Adrenal gland (tissue), 5 donors: ENCODE data around the gene ABCG1.

Experiments
- CTCF ChIP-seq, 6 experiments: fragments of 450-650 bp in 4 of 6; fragments of 200-600 bp in 2 of 6; sonication (generic) in 1 of 6; IDR thresholded peaks; 1 replicate in 5 of 6; 2 replicates in 1 of 6; pipeline versions ENCODE4 v1.5.1 to v1.8.0; 2016 to 2021; ENCODE audit warnings: antibody characterized with exemption in 6 of 6, mild to moderate bottlenecking in 2 of 6, moderate library complexity in 1 of 6
- POLR2A ChIP-seq, 2 donors: fragments of 450-650 bp; IDR thresholded peaks; one replicate each; pipeline ENCODE4 v1.6.1; 2017; ENCODE audit warnings: antibody characterized with exemption in 2 of 2, mild to moderate bottlenecking in 2 of 2, moderate library complexity in 1 of 2
- donor health status: DM: no; HTN: no; CAD: no.

DNA sequence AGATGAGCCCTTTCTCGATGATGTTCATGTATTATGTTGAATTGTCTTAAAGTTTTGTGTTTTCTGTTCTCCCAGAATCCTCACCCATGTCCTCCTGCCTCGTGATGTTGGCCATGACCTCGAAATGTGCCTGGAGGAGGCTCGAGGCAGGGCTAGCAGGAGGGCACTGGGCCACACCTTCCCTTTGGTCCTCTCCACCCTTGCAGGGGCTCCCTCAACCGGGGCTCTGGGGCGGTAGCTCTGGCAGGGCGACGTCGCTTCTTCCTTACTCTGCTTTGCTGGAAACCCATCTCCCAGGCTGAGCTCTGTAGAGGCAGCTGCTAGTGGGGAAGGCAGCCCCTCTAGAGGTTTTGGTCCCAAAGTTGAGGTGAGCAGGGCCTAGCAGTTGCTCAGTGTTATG is 82.0 kb downstream of the ABCG1 start:
- TF ChIP-seq CTCF (IDR thresholded peaks at IDR 0.05), result no peak
- no peak for TF ChIP-seq POLR2A (IDR thresholded peaks at IDR 0.05)
